GM21786 (cell line): ENCODE results near the gene PALM2AKAP2.

ENCODE experiments used
- ATAC-seq: cut with Tn5 transposase; IDR thresholded peaks from one replicate; pipeline ENCODE4 v1.9.1; 2021; ENCODE audit not compliant: unreplicated experiment

PALM2AKAP2 gene

DNA sequence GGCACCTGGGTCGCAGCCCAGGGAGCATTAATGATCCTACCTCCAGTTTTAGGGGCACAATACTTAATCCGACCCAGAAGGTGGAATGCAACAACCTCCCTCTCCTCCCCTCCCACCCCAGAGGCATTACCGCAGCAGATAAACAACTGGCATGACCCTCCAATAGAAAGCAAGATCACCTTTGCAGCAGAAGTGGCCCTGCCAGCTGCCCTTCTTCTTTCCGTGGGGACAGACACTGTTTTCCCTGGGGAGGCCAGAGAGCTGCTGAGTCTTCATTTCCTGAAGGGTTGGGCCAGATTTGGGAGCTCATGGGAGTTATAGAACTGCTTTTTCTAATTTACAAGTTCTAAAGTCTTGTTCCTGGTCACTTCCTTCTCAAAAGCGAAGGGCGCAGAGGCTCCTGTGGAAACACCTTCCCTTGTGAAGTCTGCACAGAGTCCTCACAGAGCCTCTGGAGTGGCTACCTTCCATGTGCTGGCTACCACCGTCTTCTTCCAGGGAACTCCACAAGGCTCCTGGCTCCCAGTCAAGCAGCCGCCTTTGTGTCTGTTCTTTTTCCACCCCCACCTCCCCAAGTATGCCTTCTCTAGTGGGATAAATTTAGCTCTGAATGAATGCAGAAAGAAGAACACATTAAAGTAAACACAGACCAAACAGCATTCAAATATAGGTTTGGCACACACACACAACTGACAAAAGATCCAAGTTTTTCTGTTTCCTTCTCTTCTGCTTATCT is 8.0 kb upstream of the PALM2AKAP2 start:
- ATAC-seq, result no peak

- ATAC-seq, result no peak
Observed at GRCh38 chr9:109775516-109775915, 4.5 kb upstream of the PALM2AKAP2 start.

DNA sequence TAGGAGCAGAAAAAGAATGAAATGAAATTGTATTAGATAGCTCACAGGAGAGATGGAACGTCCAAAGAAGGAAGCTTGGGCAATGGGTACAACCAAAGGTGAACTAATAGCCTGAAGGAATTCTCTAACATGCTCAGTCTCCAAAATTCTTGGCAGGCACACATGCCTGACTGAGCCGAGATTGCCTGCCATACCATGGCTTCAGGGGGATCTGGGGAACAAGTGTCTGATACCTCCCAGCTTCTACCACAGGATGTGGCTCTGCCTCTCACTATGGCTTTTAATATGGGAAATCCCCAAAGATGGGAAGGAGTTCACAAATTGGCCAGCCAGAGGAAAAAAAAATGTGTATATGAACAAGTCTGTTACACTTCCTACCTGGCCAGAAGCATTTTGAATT is 3.6 kb upstream of the PALM2AKAP2 start:
- ATAC-seq, result no peak

- ATAC-seq, result no peak
Observed at GRCh38 chr9:109780453-109781033, 545 bp downstream of the PALM2AKAP2 start.

DNA sequence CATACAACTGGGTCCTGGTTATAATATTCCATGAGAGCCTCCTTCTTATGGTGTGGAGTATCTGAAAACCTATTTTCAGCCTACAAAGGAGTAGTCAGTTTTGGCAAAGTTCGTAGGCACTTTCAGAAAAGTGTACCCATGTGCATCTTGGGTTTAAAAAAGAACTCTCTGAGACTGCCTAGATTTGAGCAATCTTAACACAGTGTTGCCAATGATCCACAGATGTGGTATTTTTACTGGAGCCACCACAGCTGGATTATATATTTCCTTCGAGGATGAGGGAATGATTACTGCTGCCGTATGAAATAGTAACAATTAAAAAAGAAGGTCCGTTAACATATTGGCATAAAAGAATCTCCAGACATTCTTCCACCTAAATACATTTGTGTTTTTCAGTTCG is 1.1 kb downstream of the PALM2AKAP2 start:
- ATAC-seq, result no peak

DNA sequence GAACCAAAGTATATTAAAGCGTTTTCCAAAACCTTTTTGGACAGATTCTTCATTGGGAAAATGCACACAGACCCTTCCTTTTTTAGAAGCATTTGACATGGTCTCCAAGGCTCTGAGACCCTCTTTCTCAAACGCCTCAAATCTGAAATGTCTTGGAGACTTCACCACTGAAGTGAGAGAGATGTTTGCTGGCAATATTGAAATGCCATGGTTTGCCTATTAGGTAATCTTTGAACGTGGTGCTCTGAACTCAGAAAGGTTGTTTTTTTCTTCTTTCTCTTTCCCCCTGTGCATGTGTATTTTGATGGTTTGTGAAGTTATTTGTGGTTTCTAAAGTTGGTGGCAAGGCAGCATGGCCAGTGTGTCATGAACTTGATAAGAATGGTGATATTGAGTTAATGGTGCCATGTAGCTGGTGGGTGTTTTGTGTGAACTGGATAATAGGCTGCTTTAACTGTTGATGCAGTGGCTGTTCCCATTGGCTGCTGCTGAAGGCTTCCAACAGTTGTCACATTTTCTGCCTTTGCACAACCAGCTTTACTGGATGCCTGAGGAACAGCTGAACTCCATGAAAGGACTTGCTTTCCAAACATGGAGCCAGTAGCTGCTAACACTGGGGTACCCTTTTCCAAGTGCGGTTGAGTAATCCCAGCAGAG is 1.7 kb downstream of the PALM2AKAP2 start:
- no peak for ATAC-seq

GRCh38 chr9:109787735-109788134 is 7.7 kb downstream of the PALM2AKAP2 start:
- no peak for ATAC-seq

DNA sequence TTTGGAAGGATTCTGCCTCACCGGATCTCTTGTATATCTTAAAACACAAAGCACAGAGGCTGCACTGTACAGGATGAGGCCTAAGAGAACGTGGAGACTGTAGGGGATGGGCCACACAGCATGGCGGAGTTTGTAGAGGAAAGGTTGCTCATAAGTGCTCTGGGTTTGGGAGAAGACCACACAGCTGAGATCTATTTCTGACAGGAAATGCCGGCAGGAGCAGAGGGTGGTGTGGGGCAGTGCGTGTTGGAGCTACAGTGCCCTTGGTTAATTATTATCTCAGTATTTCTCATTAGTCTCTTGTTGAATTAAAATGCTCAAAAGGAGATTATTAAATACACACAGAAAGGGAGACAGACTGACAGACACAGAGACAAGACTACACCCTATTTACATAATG is 9.6 kb downstream of the PALM2AKAP2 start:
- ATAC-seq, result no peak

DNA sequence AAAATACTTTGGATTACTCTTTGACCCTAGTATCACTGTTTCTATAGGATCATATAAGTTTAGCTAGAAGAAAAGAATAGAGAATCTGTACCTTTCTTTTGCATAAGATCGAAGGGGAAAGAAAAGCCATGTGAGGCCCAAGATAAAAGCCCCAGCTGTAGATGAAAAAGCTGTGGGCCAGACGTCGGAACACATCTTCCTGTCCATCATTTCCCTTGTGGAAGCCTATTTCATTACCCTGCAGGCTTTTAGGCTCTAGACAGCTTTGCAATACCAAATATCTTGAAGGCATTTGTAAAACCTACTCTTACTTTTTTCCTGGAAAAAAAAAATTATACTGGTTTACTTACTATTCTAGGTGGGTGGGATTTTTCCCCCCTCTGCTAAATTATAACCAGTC is 10.0 kb downstream of the PALM2AKAP2 start:
- no peak for ATAC-seq

DNA sequence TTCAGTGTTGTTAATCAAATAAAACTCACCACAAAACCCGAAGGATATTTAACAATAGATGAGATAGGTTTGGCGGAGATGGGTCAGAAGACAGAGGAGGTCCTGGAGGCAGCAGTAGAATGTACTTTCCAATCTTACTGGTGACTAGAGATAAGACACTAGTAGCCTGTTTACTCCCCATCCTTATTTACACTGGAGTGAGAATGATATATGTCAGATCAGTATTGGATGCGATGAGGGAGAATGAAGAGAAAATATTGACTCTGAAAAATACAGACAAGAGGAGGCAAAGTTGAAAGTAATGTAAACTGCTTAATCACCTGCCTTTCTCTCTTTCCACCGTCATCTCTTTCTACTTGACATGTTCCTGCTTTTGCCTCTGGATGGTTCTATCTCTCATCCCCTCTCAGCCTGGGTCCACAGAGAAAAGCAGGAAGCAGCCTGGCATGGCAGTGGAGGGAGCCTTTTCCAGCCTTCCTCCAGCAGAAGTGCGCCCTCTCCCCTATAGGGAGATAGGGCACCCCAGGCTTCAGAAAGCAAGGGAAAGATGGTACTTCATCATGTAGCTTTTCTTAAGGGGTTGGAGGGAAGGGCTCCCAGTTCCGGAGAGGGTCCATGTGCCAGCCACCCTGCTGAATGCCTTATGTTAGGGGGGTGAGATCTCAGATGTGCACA is 11.1 kb downstream of the PALM2AKAP2 start:
- no peak for ATAC-seq

GRCh38 chr9:109791747-109792146 is 11.7 kb downstream of the PALM2AKAP2 start:
- no peak for ATAC-seq

DNA sequence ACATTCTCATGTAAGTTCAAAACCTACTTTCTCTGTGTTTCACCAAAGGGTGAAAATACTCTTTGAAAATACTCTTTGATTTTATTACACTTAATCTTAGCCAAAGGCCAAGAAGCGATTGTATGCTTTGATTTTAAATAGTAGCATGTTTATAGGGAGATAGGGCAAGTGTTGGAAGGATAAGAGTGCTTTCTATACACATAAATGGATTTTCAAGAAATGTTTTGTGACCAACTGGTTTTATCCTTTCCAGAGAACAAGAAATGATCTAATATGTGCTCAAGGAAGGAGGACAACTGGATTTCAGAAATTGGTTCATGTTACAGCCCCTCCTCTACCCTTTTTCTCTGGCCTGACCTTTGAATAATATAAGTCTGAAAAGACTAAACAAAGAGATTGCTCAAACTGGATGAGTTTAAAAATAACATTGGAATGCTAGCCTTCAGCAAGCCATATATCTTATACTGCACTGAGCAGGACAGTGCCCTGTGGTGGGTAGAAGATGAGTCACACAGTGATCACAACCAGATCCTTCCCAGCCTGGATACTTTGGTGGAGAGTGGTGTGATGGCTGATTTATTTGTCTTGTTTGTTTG is 13.1 kb downstream of the PALM2AKAP2 start:
- no peak for ATAC-seq

GRCh38 chr9:109793921-109794320 is 13.9 kb downstream of the PALM2AKAP2 start:
- no peak for ATAC-seq

- ATAC-seq, result no peak
Observed at GRCh38 chr9:109794361-109795012, 14.5 kb downstream of the PALM2AKAP2 start.

- ATAC-seq, result no peak
Observed at GRCh38 chr9:109795613-109796012, 15.6 kb downstream of the PALM2AKAP2 start.

DNA sequence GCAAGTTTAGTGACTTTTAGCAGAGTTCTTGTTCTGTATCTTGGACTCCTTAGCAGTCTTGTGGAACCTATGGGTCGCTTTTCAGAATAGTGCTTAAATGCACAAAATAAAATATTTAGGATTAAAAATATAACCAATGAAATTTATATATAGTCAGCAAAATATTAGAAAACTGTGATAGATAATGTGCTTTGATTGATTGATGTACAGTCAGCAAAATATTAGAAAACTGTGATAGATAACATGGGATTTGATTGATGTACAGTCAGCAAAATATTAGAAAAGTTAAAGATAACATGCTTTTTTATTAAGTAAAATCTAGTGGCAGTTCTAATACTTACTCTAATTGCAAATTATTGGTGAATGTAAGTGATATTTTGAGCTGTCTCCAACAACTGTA is 16.1 kb downstream of the PALM2AKAP2 start:
- ATAC-seq, result no peak

- no peak for ATAC-seq
Observed at GRCh38 chr9:109797006-109797405, 17.0 kb downstream of the PALM2AKAP2 start.

DNA sequence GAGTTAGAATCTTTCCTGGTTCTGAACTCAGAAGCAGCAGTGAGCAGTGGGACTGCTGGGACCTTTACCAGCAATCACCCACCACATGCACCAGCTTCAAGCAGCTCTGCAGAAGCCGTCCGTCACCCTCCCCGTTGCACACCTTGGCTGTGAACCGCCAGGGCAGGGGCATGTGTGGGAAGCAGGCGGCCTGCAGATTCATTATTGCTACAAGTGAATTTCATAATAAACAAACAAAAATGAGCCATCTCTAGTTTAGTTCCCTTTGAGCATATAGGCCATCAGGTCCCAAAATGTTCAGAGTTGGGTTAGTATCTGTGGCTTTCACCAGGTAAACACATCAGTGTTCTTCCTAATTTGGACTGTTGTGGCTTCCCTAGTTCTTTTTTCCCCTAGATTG is 17.5 kb downstream of the PALM2AKAP2 start:
- no peak for ATAC-seq

DNA sequence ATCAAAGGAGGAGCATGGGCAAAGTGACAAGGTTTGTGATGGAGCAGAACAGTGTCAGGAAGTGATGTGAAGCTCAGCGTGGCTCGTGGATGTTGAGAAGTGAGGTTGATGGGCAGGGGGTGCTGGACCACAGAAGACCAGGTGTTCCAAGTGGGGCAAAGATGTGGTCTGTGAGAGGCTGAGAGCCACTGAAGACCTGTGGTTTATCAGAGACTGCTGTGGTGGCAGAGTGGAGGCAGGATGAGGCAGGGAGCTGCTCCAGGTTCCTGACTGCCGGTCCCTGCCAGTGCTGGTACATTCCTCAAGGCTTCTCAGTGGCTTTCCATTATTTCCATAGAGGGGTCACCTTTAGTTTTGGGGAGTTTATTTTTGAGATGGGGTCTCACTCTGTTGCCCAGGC is 19.1 kb downstream of the PALM2AKAP2 start:
- no peak for ATAC-seq

GRCh38 chr9:109799792-109800191 is 19.8 kb downstream of the PALM2AKAP2 start:
- no peak for ATAC-seq

DNA sequence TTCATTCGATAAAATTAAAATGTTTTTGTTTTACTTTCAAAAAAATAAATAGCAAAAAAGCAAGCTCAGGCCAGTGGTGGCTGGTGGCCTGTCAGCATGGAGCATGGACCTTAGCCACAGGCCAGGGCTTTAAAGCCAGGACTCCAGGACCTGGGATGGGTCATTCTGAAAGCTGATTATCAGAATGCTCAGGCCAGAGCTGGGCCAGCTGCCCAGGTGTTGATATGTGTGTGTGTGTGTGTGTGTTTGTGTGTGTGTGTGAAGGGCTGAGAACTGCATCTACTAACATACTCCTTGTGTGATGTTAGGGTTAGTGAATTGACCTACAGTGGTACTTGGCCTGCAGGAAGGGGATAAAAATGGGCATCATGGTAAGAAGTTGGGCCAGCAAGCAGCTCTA is 21.5 kb downstream of the PALM2AKAP2 start:
- no peak for ATAC-seq
